ENCODE measurements around the gene MLLT10. TPM values are rescaled to one million over a fixed set of nuclear protein-coding genes. Genes with fewer than 3 reads are reported as not detected.

The MLLT10 gene
- total RNA-seq, 1 experiment from 2014 or later, result 60.1 TPM

GRCh38 chr10:21769041-21769440 lies 235.0 kb downstream of the MLLT10 start (continued):
- TF ChIP-seq ERG (CRISPR knock-in tag; IDR thresholded peaks at IDR 0.05) (no peak), CREB1 (CRISPR knock-in tag; IDR thresholded peaks at IDR 0.05) (no peak), TEAD4 (CRISPR knock-in tag; IDR thresholded peaks at IDR 0.05) (no peak), RELA (CRISPR knock-in tag; IDR thresholded peaks at IDR 0.05; ENCODE audit: borderline replicate concordance) (no peak), NFATC4 (CRISPR knock-in tag; IDR thresholded peaks at IDR 0.05) (no peak), NR1H2 (CRISPR knock-in tag; IDR thresholded peaks at IDR 0.05) (no peak)

- Mint-ChIP-seq H3K4me3 (no peak overlapping the region), H3K9me3 (peaks cover 11% of the 10 kb centered on the region), H3K27me3 (ENCODE audit: low read depth) (no peaks in the 10 kb centered on the region), H3K4me1 (no peaks in the 10 kb centered on the region), H3K27ac (no peak overlapping the region), H3K36me3 (peaks cover 3% of the 10 kb centered on the region; the same call in 1 of the 2 replicates)
- ATAC-seq (no peak), DNase-seq (ENCODE audit: low spot score) (no peak)
- TF ChIP-seq MAX (CRISPR knock-in tag; IDR thresholded peaks at IDR 0.05), result no peak
- no peak for TF ChIP-seq ARID4B (CRISPR knock-in tag; IDR thresholded peaks at IDR 0.05; ENCODE audit: borderline replicate concordance)
- TF ChIP-seq HMGA2 (CRISPR knock-in tag; IDR thresholded peaks at IDR 0.05), result no peak
- ChIA-PET CTCF (no interaction called here), POLR2A (no interaction called here)
Observed at GRCh38 chr10:21771219-21771618, 237.2 kb downstream of the MLLT10 start.

GRCh38 chr10:21776883-21777282 lies 242.9 kb downstream of the MLLT10 start:
- H3K4me3 Mint-ChIP-seq, result no peak overlapping the region
- ATAC-seq (no peak), DNase-seq (ENCODE audit: low spot score) (no peak)
- H3K9me3 Mint-ChIP-seq, result peaks cover 37% of the 10 kb centered on the region
- CTCF ChIA-PET, result no interaction called here
- POLR2A ChIA-PET, result no interaction called here
- H3K36me3 Mint-ChIP-seq, result peaks cover 27% of the 10 kb centered on the region
- no peak overlapping the region for H3K27ac Mint-ChIP-seq
- no peaks in the 10 kb centered on the region for H3K4me1 Mint-ChIP-seq
- H3K27me3 Mint-ChIP-seq (ENCODE audit: low read depth), result no peaks in the 10 kb centered on the region
- TF ChIP-seq ATF6 (CRISPR knock-in tag; IDR thresholded peaks at IDR 0.05), result no peak
- no peak for TF ChIP-seq STAT6 (CRISPR knock-in tag; conservative IDR thresholded peaks at IDR 0.05; ENCODE audit: low read depth)
- no peak for TF ChIP-seq ZMAT4 (CRISPR knock-in tag; IDR thresholded peaks at IDR 0.05)
- TF ChIP-seq ZNF532 (CRISPR knock-in tag; IDR thresholded peaks at IDR 0.05; ENCODE audit: borderline replicate concordance), result no peak
- TF ChIP-seq TEAD1 (CRISPR knock-in tag; IDR thresholded peaks at IDR 0.05), result no peak
- no peak for TF ChIP-seq ZNF121 (CRISPR knock-in tag; IDR thresholded peaks at IDR 0.05)
- no peak for TF ChIP-seq NFATC4 (CRISPR knock-in tag; IDR thresholded peaks at IDR 0.05)
- TF ChIP-seq TP53 (CRISPR knock-in tag; IDR thresholded peaks at IDR 0.05), result no peak
- TF ChIP-seq KAT7 (CRISPR knock-in tag; IDR thresholded peaks at IDR 0.05; ENCODE audit: borderline replicate concordance), result no peak
- TF ChIP-seq FOXP1 (CRISPR knock-in tag; IDR thresholded peaks at IDR 0.05; ENCODE audit: borderline replicate concordance), result no peak

Data from WTC11 (cell line).